IgD-negative memory B cell (primary cell): ENCODE data around the gene OR1K1. TPM values are rescaled to one million over a fixed set of nuclear protein-coding genes. Genes with fewer than 3 reads are reported as not detected.

Experiments used
- polyA plus RNA-seq: library from polyadenylated mRNA; unstranded; fragments of 300-500 nt; fragmentation: Illumina TruSeq; gene quantifications from one replicate; pipeline ENCODE4 v1.2.3, GENCODE V29; 2021

The OR1K1 gene
- polyA plus RNA-seq, 1 donor from 2014 or later: not detected

Other genes with a start within 250 kb of the OR1K1 start
- gene OR1N2, start 247.0 kb upstream of the OR1K1 start, polyA plus RNA-seq: not detected
- gene OR1L8, start 216.7 kb upstream of the OR1K1 start, polyA plus RNA-seq: not detected
- gene OR1Q1, start 185.4 kb upstream of the OR1K1 start, polyA plus RNA-seq: not detected
- gene OR1B1, start 142.5 kb upstream of the OR1K1 start, polyA plus RNA-seq: not detected
- gene OR1L1, start 138.4 kb upstream of the OR1K1 start, polyA plus RNA-seq: 0.99 TPM
- gene OR1L3, start 125.0 kb upstream of the OR1K1 start, polyA plus RNA-seq: not detected
- not detected for gene OR1L4, start 76.1 kb upstream of the OR1K1 start, polyA plus RNA-seq
- gene OR1L6, start 57.8 kb upstream of the OR1K1 start, polyA plus RNA-seq: not detected
- gene OR5C1, start 11.2 kb upstream of the OR1K1 start, polyA plus RNA-seq: not detected
- gene PDCL, start 28.5 kb downstream of the OR1K1 start, polyA plus RNA-seq: 8.2 TPM
- gene RC3H2, start 105.2 kb downstream of the OR1K1 start, polyA plus RNA-seq: 21.0 TPM
- 1.7 TPM for gene ZBTB6, start 113.2 kb downstream of the OR1K1 start, polyA plus RNA-seq
- gene ZBTB26, start 131.4 kb downstream of the OR1K1 start, polyA plus RNA-seq: 2.3 TPM
- gene RABGAP1, start 140.9 kb downstream of the OR1K1 start, polyA plus RNA-seq: 19.0 TPM
- not detected for gene GPR21, start 233.5 kb downstream of the OR1K1 start, polyA plus RNA-seq